CD4-positive, alpha-beta T cell treated with Interleukin-17A for 1 hour (primary cell): ENCODE data around the gene AMBP.

ENCODE experiments used
- DNase-seq: peaks from one replicate; pipeline ENCODE4 v3.0.0-alpha.2; 2020

AMBP gene

GRCh38 chr9:114112778-114113584 lies 34.9 kb upstream of the AMBP start:
- DNase-seq = no peak

- no peak for DNase-seq
These were observed 34.2 kb upstream of the AMBP start for GRCh38 chr9:114112325-114112724.

DNA sequence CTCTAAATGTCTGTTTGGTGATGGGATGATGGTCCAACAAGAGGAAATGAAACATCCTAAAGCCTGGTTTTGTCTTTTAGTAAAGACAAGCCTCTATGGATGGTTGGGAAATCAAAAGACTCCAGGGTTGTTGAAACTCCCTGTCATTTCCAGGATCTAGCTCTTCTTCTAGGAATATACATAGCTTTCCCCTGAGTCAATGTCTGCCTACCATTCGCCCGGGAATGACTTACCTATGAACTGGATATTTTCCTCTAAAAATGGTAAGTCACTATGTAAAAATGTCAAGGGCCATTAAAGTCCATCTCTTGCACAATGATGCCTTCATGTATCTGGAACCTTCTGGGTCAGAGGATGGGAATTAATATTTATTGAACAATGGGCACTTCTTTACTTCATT lies 32.1 kb upstream of the AMBP start:
- DNase-seq = no peak

DNA sequence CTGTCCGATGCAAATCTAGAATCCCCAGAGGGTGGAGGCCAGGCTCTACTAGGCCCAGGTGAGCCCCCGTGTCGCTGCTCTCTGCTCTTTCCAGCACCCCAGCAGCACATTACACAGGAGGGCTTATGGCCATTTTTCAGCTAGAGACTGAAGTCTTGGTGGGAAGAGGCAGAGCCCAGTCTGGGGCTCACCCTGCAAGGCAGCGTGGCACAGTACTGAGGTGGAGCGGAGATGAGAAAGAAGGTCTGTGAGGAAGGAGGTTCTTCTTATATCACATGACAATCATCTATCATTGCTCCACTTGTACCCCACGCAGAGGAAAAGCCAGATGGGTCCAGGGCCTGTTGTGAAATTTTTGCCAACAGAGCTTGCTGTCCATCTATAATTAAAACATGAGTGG lies 31.0 kb upstream of the AMBP start:
- no peak for DNase-seq

GRCh38 chr9:114108016-114108833 lies 30.1 kb upstream of the AMBP start:
- DNase-seq = peak; percentile 24

GRCh38 chr9:114107286-114108001 lies 29.3 kb upstream of the AMBP start:
- DNase-seq = no peak

DNA sequence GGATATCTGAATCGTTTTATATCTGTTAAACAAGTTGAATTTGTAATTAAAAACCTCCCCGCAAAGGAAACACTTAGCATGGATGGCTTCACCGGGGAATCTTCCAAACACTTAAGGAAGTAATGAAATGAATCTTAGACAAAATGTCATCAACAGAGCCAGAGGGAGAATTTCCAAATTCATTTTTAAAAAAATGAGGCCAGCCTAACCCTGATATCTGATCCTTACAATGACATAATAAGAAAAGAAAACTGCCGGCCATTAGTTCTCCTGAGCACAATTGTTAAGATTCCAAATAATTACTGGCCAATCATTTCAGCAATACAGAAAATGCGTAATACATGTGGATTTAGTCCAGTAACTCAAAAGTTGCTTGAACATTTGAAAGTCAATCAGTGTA lies 27.1 kb upstream of the AMBP start:
- no peak for DNase-seq

GRCh38 chr9:114102484-114102883 lies 24.4 kb upstream of the AMBP start:
- DNase-seq = no peak

DNA sequence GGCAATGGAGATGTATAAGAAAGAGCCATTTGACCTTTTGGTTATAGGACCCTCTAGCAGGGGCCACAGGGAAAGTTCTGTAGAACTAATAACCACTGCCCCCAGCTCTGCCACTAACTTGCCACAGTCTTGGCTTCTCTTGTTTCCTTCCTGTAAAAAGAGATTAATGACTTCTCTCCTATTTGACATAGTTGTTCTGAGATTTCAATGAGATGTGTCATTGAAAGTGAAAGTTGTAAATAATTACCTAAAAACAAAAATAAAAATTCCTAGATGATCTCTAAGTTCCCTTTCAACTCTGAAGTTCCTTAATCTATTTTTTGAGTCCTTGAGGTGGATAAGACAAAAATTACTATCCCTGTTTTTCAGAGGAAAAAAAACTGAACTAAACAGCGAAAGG lies 22.4 kb upstream of the AMBP start:
- no peak for DNase-seq

DNA sequence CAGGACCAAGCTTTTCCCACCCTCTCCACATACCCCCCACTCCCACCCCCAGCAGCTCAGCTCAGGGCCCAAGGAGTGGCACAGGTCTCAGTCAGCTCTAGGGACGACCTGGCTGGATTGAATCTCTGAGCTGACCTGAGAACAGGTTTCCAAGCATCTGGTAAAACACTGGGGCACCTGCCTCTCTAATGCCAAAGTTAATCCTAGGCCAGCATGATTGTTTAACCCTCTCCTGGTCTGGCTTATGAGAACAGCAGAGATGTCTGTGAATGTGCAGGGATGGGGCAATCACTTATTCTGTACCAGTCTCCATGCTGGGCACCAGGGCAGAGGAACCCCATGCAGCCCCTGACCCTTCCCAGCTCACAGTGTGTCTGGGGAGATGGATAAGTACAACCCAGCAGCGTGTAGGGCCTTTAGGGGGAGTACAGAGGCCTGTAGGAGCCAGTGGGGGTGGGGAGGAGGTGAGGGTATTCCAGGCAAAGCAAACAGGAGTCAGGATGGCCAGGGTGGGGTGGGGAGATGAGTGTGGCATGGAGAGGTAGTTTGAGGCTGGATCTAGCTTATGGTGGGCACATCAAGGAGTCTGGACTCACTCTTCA lies 21.7 kb upstream of the AMBP start:
- DNase-seq = no peak

DNA sequence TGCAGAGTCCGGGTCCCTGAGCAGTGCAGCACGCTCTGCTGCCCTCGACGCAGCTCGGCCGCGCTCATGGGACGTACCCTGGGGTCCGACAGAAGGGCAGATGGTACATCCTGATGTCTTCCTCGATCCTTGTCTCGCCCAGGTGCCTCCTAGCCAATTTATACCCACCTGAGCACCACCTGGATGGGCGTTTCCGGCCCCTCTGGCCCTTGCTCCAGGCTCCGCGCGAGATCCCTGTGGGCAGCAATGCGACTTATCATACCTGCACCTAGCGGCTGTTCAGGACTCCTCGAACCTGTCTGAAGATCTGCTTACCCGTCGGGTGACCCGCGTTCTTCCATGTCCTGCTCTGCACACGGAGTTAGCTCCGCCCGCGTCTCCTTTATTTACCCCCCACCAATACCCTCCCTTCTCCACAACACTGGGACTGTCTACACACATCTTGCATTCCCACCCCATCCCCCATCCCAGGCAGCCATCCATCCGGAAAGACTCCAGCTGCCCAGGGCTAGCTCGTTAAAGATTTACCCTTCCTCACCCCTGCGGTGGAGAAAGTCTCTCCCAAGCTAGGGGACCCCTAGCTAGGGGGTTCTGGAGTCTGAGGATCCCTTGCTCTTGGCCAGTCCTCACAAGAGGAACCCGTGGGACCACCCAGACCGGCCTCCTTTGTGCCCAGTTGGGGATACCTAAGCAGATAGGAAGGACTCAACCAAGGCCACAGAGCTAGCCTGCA lies 21.0 kb upstream of the AMBP start, which contains the start of gene KIF12:
KIF12 (minus strand) TSS at position 357 of the 733 bp plus-strand sequence; CDS start at position 341, 16 bp downstream.
- no peak for DNase-seq

DNA sequence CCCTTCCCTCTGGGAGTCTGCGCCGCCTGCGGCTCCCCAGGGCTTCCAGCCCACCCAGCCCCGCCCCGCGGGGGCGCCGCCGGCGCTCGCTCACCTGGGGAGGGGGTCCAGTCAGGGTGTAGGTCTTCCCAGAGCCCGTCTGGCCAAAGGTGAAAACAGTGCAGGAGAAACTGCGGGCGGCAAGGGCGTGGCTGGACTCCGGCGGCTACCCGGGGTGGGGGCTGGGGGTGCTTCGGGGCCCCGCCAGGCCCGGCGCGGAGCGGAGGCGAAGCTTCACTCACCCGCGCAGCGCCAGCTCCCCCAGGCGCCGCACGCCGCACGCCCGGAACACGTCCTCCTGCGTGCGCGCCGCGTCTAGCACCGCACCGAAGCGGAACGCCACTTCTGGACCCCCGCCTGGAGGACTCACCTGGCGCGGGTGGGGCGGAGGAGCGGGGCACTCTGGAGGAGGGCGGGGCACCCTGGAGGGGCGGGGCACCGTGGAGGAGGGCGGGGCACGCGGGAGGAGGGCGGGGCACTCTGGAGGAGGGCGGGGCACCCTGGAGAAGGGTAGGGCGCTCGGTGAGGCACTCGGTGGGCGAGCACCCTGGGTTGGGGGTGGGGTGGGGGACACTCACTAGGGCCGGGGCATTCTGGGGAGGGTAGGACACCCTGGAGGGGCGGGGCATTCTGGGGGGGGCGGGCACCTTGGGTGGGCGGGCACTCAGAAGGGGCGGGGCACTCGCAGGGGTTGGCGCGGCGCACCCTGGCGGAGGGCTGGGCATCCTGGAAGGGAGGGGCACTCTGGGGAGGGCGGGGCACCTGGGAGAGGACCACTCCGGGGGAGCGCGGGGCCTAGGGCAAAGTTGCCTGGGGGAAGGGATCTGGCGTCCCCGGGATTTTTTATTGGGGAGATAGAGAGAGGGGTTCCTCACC lies 20.2 kb upstream of the AMBP start:
- DNase-seq = no peak

GRCh38 chr9:114097613-114098020 lies 19.5 kb upstream of the AMBP start:
- DNase-seq = no peak

DNA sequence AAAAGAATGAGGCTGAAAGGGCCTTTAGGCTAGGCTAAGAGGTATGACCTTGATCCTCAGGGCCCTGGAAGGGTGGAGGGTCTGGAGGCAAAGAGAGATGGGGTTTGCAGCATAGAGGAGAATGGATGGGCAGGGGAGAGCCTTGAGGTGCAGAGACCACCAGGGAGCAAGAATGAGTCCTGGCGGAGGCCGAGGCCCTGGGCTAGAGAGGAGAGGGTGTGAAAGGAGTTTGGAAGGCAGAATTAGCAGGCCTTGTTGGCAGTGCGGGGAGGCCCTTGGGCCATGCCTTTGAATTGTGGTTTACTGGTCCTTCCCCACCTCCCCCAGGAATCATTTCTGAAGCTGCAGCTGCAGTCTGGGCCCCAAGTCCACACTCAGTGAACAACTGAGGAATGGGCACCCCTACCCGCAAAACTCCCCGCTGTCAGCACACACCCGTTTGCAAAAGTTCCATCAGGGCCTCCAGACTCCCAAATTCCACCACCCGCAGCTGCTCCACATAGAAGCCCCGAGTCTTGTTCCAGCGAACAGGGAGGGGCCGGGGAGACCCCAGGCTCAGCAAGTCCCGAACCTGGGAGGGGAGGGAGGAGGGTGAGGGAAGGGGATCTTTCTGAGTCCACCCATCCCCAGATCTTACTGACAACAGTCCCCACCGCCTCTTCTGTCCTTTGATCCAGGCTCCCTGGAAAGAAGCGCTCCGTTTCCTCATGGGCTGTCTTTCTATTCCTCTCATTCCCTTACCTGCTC lies 18.9 kb upstream of the AMBP start:
- DNase-seq = no peak

DNA sequence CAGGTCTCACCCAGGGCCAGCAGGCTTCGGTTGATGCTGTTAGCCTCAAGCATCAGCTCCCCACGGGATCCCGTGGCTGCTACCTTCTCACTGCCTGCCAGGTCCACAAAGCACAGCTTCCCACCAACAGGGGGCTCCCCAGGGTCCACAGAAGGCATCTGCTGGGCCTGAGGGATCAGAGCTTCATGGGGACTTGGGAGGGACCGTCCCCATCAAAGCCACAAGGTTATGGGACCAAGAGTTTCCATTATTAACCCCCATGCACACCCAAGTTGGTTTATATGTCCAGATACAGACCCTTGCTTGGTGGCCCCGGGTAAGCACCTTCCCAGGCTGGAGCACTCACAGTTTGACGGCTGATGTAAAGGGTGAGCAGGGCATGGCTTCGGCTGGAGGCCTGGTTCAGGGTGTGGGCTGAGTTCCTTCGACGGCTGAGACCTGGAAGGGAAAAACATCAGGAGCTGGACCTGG lies 18.0 kb upstream of the AMBP start:
- DNase-seq = no peak

GRCh38 chr9:114094971-114095370 lies 16.9 kb upstream of the AMBP start:
- no peak for DNase-seq

- DNase-seq = no peak
These were observed 15.8 kb upstream of the AMBP start for GRCh38 chr9:114093761-114094505.

DNA sequence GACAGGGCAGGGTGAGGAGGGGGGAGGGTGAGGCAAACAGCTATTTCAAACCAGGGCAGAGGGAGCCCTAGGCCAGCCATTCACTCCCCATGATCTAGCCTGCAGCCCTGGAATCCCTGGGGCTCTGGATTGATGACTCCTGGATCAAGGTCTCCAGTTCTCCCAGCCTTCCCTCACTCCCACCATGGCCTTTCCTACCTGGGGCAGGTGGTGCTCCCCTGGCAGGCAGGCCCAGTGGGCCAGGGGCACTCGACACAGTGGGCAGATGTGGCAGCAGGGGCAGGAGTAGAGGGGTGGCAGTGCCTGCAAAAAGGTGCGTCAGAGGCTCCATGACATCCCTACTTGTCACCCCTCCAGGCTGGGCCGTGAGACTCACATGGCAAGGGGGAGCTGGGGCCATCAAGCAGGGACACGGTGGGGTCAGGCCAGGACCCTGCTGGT lies 15.0 kb upstream of the AMBP start:
- DNase-seq = no peak

- DNase-seq = no peak
These were observed 14.2 kb upstream of the AMBP start for GRCh38 chr9:114092336-114092735.
